CD14-positive monocyte (primary cell): ENCODE data around the gene TMEM248. TPM values are rescaled to one million over a fixed set of nuclear protein-coding genes. Genes with fewer than 3 reads are reported as not detected.

Experiments used
- DNase-seq, 3 donors: peaks; one replicate each; pipeline ENCODE4 v3.0.0-alpha.2; 2011 to 2022
- H2AFZ ChIP-seq: 2 replicates; pipeline ENCODE4 v1.6.0; 2012; ENCODE audit warnings: mild to moderate bottlenecking, low read depth, low read length, inconsistent platforms; ENCODE audit not compliant: insufficient read depth, poor library complexity, severe bottlenecking
- H3K27ac ChIP-seq, 2 donors: 1 replicate in 1 of 2; 2 replicates in 1 of 2; pipeline ENCODE4 v1.5.1; 2012 to 2013; ENCODE audit warnings: low read length in 2 of 2, control low read depth in 1 of 2, inconsistent platforms in 1 of 2, low read depth in 1 of 2, mild to moderate bottlenecking in 1 of 2
- H3K27me3 ChIP-seq, 2 donors: one replicate each; pipeline versions ENCODE4 v1.6.0 to v1.6.1; 2011 to 2013; ENCODE audit warnings: low read length in 2 of 2; ENCODE audit not compliant: control insufficient read depth in 2 of 2, insufficient read depth in 2 of 2
- H3K36me3 ChIP-seq, 2 donors: replicated peaks in 1 of 2; 1 replicate in 1 of 2; 2 replicates in 1 of 2; pipeline versions ENCODE4 v1.5.1 to v1.6.1; 2012 to 2013; ENCODE audit warnings: low read length in 2 of 2, control low read depth in 1 of 2, inconsistent platforms in 1 of 2, mild to moderate bottlenecking in 1 of 2; ENCODE audit not compliant: insufficient read depth in 2 of 2, control insufficient read depth in 1 of 2
- H3K4me1 ChIP-seq, 2 donors: 1 replicate in 1 of 2; 2 replicates in 1 of 2; pipeline versions ENCODE4 v1.5.1 to v1.6.1; 2012 to 2013; ENCODE audit warnings: low read length in 2 of 2, control low read depth in 1 of 2, inconsistent platforms in 1 of 2, mild to moderate bottlenecking in 1 of 2, moderate library complexity in 1 of 2; ENCODE audit not compliant: insufficient read depth in 2 of 2, control insufficient read depth in 1 of 2
- H3K4me2 ChIP-seq: replicated peaks from 2 replicates; pipeline ENCODE3; 2012; ENCODE audit warnings: low read length, moderate library complexity, mild to moderate bottlenecking; ENCODE audit not compliant: poor library complexity, severe bottlenecking; ENCODE audit errors: extremely low read depth
- H3K4me3 ChIP-seq, 3 experiments: fragments of 200-600 bp in 1 of 3; sonication (generic) in 1 of 3; replicated peaks in 1 of 3; 1 replicate in 2 of 3; 2 replicates in 1 of 3; pipeline ENCODE4 v1.5.1; 2011 to 2013; ENCODE audit warnings: low read length in 3 of 3, mild to moderate bottlenecking in 3 of 3, control low read depth in 2 of 3, low read depth in 2 of 3, inconsistent platforms in 1 of 3, moderate library complexity in 1 of 3
- H3K79me2 ChIP-seq: 2 replicates; pipeline ENCODE4 v1.6.0; 2012; ENCODE audit warnings: mild to moderate bottlenecking, control low read depth, inconsistent platforms, low read length, moderate library complexity; ENCODE audit not compliant: insufficient read depth
- H3K9ac ChIP-seq: 2 replicates; pipeline ENCODE4 v1.6.0; 2017; ENCODE audit warnings: low read length, mild to moderate bottlenecking; ENCODE audit not compliant: insufficient read depth, poor library complexity, severe bottlenecking
- H3K9me3 ChIP-seq, 2 donors: replicated peaks in 1 of 2; 1 replicate in 1 of 2; 2 replicates in 1 of 2; pipeline versions ENCODE4 v1.5.1 to v1.6.1; 2012 to 2013; ENCODE audit warnings: low read length in 2 of 2, control low read depth in 1 of 2; ENCODE audit not compliant: control insufficient read depth in 1 of 2, insufficient read depth in 1 of 2
- H4K20me1 ChIP-seq: 2 replicates; pipeline ENCODE4 v1.6.0; 2012; ENCODE audit warnings: mild to moderate bottlenecking, low read length, control low read depth, moderate library complexity; ENCODE audit not compliant: insufficient read depth
- H3K27ac Mint-ChIP-seq, 7 donors: one replicate each; pipeline ENCODE4 v1.8.0; 2020; ENCODE audit warnings: mild to moderate bottlenecking in 7 of 7, mixed read lengths in 7 of 7, moderate library complexity in 6 of 7, inconsistent platforms in 2 of 7
- H3K27me3 Mint-ChIP-seq, 3 donors: one replicate each; pipeline ENCODE4 v1.8.0; 2021 to 2022; ENCODE audit warnings: low read depth in 3 of 3, mild to moderate bottlenecking in 3 of 3, mixed read lengths in 3 of 3, moderate library complexity in 3 of 3, inconsistent platforms in 1 of 3
- H3K36me3 Mint-ChIP-seq, 2 donors: one replicate each; pipeline ENCODE4 v1.8.0; 2020; ENCODE audit warnings: mixed read lengths in 2 of 2, inconsistent platforms in 1 of 2, mild to moderate bottlenecking in 1 of 2
- H3K4me1 Mint-ChIP-seq: one replicate; pipeline ENCODE4 v1.8.0; 2020; ENCODE audit warnings: mild to moderate bottlenecking, mixed read lengths
- H3K4me3 Mint-ChIP-seq, 2 donors: one replicate each; pipeline ENCODE4 v1.8.0; 2020; ENCODE audit warnings: mild to moderate bottlenecking in 2 of 2, mixed read lengths in 2 of 2, moderate library complexity in 1 of 2
- H3K9me3 Mint-ChIP-seq, 7 donors: one replicate each; pipeline ENCODE4 v1.8.0; 2020 to 2022; ENCODE audit warnings: mixed read lengths in 7 of 7, mild to moderate bottlenecking in 6 of 7, moderate library complexity in 6 of 7, inconsistent platforms in 2 of 7
- CTCF ChIP-seq: fragments of 200-600 bp; IDR thresholded peaks from one replicate; pipeline ENCODE4 v1.8.0; 2022; ENCODE audit warnings: antibody characterized with exemption, mild to moderate bottlenecking
- WGBS: methylation state at CpG from one replicate; pipeline ENCODE4 v1.1.5; 2013; ENCODE audit warnings: missing lambda C conversion rate; ENCODE audit not compliant: insufficient coverage; 5-methylcytosine and 5-hydroxymethylcytosine counted together
- intact Hi-C, 2 donors: fragments of 100-400 bp; cut with micrococcal nuclease; formaldehyde crosslinking; loops; one replicate each; pipeline versions ENCODE4 v1.15.0 to v1.15.1; 2023
- polyA plus RNA-seq, 3 donors: library from polyadenylated mRNA; depleted of rRNA in 1 of 3; unstranded in 2 of 3; stranded (reverse) in 1 of 3; fragments of 300-500 nt in 2 of 3; fragments of >200 nt in 1 of 3; fragmentation: Illumina TruSeq in 2 of 3; gene quantifications; 1 replicate in 2 of 3; 2 replicates in 1 of 3; pipeline ENCODE4 v1.2.3, GENCODE V29; 2012 to 2021

The TMEM248 gene
- polyA plus RNA-seq, 3 donors, result 67.5 to 82.3 (median 78.3) TPM

- H3K4me3 Mint-ChIP-seq, result no peak overlapping the region
- Histone ChIP-seq H3K79me2 (no peaks in the 10 kb centered on the region), H2AFZ (no peak overlapping the region), H3K4me1 (no peaks in the 10 kb centered on the region), H3K27me3 (no peaks in the 10 kb centered on the region), H3K36me3 (peaks cover 0 to 7% of the 10 kb centered on the region in 2 donors), H3K27ac (no peak overlapping the region), H4K20me1 (no peaks in the 10 kb centered on the region), H3K4me3 (no peak overlapping the region), H3K9me3 (no peaks in the 10 kb centered on the region), H3K4me2 (no peak overlapping the region), H3K9ac (no peak overlapping the region)
- WGBS, result 93% methylated on average over 6 of the region's 7 CpGs
- no peaks in the 10 kb centered on the region for H3K4me1 Mint-ChIP-seq
- intact Hi-C loops, result no loop called here
- no peak for DNase-seq
- peaks cover 0 to 2% (median 0%) of the 10 kb centered on the region in 7 donors for H3K9me3 Mint-ChIP-seq
- TF ChIP-seq CTCF, result no peak
- H3K36me3 Mint-ChIP-seq, result peaks cover 2 to 19% of the 10 kb centered on the region in 2 donors
- no peaks in the 10 kb centered on the region for H3K27me3 Mint-ChIP-seq
- H3K27ac Mint-ChIP-seq, result peak overlapping the region in 2 of 7 donors; percentile 1 to 23
Observed at GRCh38 chr7:66899552-66900280, 21.3 kb upstream of the TMEM248 start.

DNA sequence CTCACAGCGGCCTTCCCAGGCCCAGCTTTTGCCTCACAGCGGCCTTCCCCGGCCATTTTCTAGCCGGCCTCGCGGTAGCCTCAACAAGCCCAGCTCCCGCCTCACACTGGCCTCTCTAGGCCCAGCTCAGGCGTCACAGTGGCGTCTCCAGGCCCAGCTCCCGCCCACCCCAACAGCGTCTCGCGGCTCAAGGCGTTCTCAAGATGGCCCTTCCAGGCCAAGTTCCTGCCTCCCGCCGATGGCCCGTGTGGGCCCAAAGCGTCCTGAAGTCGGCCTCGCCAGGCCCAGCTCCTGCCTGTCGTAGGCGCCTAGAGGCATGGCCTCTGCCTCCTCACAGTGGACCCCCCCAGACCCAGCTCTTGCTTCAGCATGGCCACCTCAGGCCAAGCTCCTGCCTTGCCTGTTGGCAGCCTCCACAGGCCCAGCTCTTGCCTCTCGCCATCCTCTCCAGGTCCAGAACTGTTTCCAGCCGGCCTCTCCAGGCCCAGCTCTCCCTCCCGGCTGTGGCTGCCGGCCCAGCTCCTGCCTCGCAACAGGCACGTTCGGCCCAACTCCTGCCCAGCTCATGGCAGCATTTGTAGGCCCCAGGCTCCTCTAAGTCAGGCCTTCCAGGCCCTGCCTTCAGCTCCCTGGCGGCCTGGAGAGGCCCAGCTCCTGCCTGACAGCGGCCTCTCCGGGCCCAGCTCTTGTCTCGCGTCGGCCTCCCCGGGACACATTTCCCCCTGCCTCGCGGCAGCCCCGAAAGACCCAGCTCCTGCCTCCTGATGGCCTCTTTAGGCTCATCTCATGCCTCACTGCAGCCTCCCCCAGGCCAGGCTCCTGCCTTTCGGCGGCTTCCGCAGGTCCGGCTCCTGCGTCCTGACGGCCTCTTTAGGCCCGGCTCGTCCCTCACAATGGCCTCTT lies 18.8 kb upstream of the TMEM248 start:
- H3K4me3 ChIP-seq, result no peak overlapping the region
- no peaks in the 10 kb centered on the region for H3K27me3 ChIP-seq
- H3K36me3 Mint-ChIP-seq, result peaks cover 2 to 17% of the 10 kb centered on the region in 2 donors
- no peak for DNase-seq
- no peak for TF ChIP-seq CTCF
- no peak overlapping the region for H3K4me3 Mint-ChIP-seq
- H3K79me2 ChIP-seq, result no peaks in the 10 kb centered on the region
- H3K9ac ChIP-seq, result no peak overlapping the region
- 98% methylated on average over 47 of the region's 47 CpGs for WGBS
- H3K27me3 Mint-ChIP-seq, result peaks cover 0 to 2% (median 0%) of the 10 kb centered on the region in 3 donors
- no peak overlapping the region for H2AFZ ChIP-seq
- no peak overlapping the region for H3K4me2 ChIP-seq
- intact Hi-C loops, result no loop called here
- peaks cover 0 to 2% (median 0%) of the 10 kb centered on the region in 7 donors for H3K9me3 Mint-ChIP-seq
- H3K27ac ChIP-seq, result no peak overlapping the region
- H3K36me3 ChIP-seq, result peaks cover 0 to 7% of the 10 kb centered on the region in 2 donors
- H3K9me3 ChIP-seq, result no peaks in the 10 kb centered on the region
- H4K20me1 ChIP-seq, result no peaks in the 10 kb centered on the region
- no peaks in the 10 kb centered on the region for H3K4me1 Mint-ChIP-seq
- H3K27ac Mint-ChIP-seq, result peak overlapping the region in 3 of 7 donors; percentile 5 to 65 (median 38)
- H3K4me1 ChIP-seq, result no peaks in the 10 kb centered on the region
